ENCODE results near the gene LSR. TPM values are rescaled to one million over a fixed set of nuclear protein-coding genes. Genes with fewer than 3 reads are reported as not detected.

The LSR gene
- total RNA-seq (2021; ENCODE audit: unreplicated experiment) (64.7 TPM), Bru-seq, nascent RNA (percentile 68 among the genes with signal in this experiment), BruChase-seq, experiment 1, labeled RNA remaining after a 2-hour chase (percentile 66 among the genes with signal in this experiment), BruChase-seq, experiment 2, labeled RNA remaining after a 6-hour chase (percentile 75 among the genes with signal in this experiment)
- 124 TPM for polyA plus RNA-seq (2012; ENCODE audit: insufficient read length)
- long read RNA-seq, transcript LSR-202 (9 exons, 2,105 nt), result major isoform, 71 of 182 reads
- long read RNA-seq, transcript LSR-203 (8 exons, 1,963 nt), result minor isoform, 18 of 182 reads
- long read RNA-seq, transcript LSR-214 (10 exons, 2,274 nt), result minor isoform, 13 of 182 reads
- long read RNA-seq, transcript LSR-212 (9 exons, 2,480 nt), result minor isoform, 6 of 182 reads
- long read RNA-seq, partial matches to known transcripts, result 43 of 182 reads
- long read RNA-seq, other reads (novel, unspliced or antisense), result 29 of 182 reads

DNA sequence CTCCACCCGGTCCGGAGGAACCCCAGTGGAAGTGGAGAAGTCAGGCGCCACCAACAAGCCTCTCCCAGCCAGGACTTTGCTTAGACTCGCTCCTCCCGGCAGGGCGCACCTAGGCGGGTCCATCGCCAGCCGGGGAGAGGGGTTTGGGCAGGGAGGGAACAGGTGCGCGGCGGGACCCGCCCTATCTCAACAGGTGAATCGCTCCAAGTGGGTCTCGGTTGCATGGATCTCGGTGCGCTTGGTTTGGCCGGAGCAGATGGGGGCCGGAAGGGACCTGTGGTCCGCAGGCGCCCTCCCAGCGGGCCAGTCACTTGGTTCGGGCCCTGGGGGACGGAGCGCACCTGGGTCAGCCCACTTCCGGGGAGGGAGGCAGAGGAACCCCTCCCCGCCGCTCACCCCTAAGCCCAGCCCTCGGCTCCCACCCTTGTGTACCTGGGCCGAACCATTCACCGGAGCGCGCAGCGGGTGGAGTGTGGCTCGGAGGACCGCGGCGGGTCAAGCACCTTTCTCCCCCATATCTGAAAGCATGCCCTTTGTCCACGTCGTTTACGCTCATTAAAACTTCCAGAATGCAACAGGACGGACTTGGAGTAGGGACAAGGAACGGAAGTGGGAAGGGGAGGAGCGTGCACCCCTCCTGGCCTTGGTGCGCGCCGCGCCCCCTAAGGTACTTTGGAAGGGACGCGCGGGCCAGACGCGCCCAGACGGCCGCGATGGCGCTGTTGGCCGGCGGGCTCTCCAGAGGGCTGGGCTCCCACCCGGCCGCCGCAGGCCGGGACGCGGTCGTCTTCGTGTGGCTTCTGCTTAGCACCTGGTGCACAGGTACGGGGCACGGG, at the start of gene LSR:
Gene LSR (plus strand): TSS at position 693 of the 836 bp plus-strand sequence. CDS start 21 bp downstream, at position 714.
- CTCF ChIA-PET, result no interaction called here
- Histone ChIP-seq H3K27ac (ENCODE audit: low read length) (peak within 1 kb of the TSS; percentile 85), H3K36me3 (ENCODE audit: control insufficient read depth, insufficient read depth, low read length) (no peaks in the 10 kb centered on the region; the same call in 1 of the 2 replicates), H3K9me3 (ENCODE audit: control insufficient read depth, insufficient read depth, low read depth, low read length) (no peaks in the 10 kb centered on the region; the same call in 1 of the 2 replicates), H3K4me1 (ENCODE audit: control insufficient read depth, insufficient read depth, low read length) (peaks cover 4% of the 10 kb centered on the region; the same call in 1 of the 2 replicates), H3K27me3 (ENCODE audit: control insufficient read depth, insufficient read depth, low read length) (peaks cover 18% of the 10 kb centered on the region), H3K4me3 (ENCODE audit: low read depth in 2 of 2, low read length in 2 of 2) (peak within 1 kb of the TSS; percentile 73 to 78)
- ATAC-seq (peak; percentile 92), DNase-seq (ENCODE audit: low read depth, low spot score) (peak; percentile 43)
- intact Hi-C loops (cut with micrococcal nuclease; ENCODE audit: unreplicated experiment), result no loop called here
- no TSS peak for BruUV-seq (replicated peaks)
- in situ Hi-C loops (cut with HindIII; ENCODE audit: low pct_unique_long_range_greater_than_20kb, low sequenced_read_pairs), result no loop called here
- TF ChIP-seq CTCF (IDR thresholded peaks at IDR 0.05) (no peak), POLR2AphosphoS5 (IDR thresholded peaks at IDR 0.05; ENCODE audit: low read depth, low read length) (peak; percentile 80), SIN3A (IDR thresholded peaks at IDR 0.05; ENCODE audit: borderline replicate concordance, insufficient read depth, low read depth, low read length) (0 out of 2 replicates have a peak, but pooled peaks have one; percentile 68), TCF7L2 (IDR thresholded peaks at IDR 0.05; ENCODE audit: low read depth, low read length) (0 out of 2 replicates have a peak, but pooled peaks have one; percentile 3)
- TF ChIP-seq, protein P1, sequence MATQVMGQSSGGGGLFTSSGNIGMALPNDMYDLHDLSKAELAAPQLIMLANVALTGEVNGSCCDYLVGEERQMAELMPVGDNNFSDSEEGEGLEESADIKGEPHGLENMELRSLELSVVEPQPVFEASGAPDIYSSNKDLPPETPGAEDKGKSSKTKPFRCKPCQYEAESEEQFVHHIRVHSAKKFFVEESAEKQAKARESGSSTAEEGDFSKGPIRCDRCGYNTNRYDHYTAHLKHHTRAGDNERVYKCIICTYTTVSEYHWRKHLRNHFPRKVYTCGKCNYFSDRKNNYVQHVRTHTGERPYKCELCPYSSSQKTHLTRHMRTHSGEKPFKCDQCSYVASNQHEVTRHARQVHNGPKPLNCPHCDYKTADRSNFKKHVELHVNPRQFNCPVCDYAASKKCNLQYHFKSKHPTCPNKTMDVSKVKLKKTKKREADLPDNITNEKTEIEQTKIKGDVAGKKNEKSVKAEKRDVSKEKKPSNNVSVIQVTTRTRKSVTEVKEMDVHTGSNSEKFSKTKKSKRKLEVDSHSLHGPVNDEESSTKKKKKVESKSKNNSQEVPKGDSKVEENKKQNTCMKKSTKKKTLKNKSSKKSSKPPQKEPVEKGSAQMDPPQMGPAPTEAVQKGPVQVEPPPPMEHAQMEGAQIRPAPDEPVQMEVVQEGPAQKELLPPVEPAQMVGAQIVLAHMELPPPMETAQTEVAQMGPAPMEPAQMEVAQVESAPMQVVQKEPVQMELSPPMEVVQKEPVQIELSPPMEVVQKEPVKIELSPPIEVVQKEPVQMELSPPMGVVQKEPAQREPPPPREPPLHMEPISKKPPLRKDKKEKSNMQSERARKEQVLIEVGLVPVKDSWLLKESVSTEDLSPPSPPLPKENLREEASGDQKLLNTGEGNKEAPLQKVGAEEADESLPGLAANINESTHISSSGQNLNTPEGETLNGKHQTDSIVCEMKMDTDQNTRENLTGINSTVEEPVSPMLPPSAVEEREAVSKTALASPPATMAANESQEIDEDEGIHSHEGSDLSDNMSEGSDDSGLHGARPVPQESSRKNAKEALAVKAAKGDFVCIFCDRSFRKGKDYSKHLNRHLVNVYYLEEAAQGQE (IDR thresholded peaks at IDR 0.05; ENCODE audit: insufficient read depth in 1 of 2, low read depth in 2 of 2, low read length in 1 of 2), result 0 out of 4 replicates have a peak, but pooled peaks of 1 of the 2 experiments have one; percentile 41
- POLR2A ChIA-PET, result no interaction called here

GRCh38 chr19:35199481-35199880, 49.3 kb upstream of the LSR start:
- BruUV-seq (replicated peaks), result no TSS peak
- Histone ChIP-seq H3K27me3 (ENCODE audit: control insufficient read depth, insufficient read depth, low read length) (peaks cover 15% of the 10 kb centered on the region), H3K4me3 (ENCODE audit: low read depth in 2 of 2, low read length in 2 of 2) (no peak overlapping the region), H3K27ac (ENCODE audit: low read length) (no peak overlapping the region), H3K9me3 (ENCODE audit: control insufficient read depth, insufficient read depth, low read depth, low read length) (no peaks in the 10 kb centered on the region), H3K4me1 (ENCODE audit: control insufficient read depth, insufficient read depth, low read length) (no peaks in the 10 kb centered on the region), H3K36me3 (ENCODE audit: control insufficient read depth, insufficient read depth, low read length) (no peaks in the 10 kb centered on the region)
- intact Hi-C loops (cut with micrococcal nuclease; ENCODE audit: unreplicated experiment), result no loop called here
- DNase-seq (ENCODE audit: low read depth, low spot score) (no peak), ATAC-seq (no peak)
- CTCF ChIA-PET, result interaction anchor here (0.6 kb wide), 1 partner anchor 132 kb away, joined by 6 read pairs; no protein-coding TSS in a partner anchor
- in situ Hi-C loops (cut with HindIII; ENCODE audit: low pct_unique_long_range_greater_than_20kb, low sequenced_read_pairs), result no loop called here
- TF ChIP-seq POLR2AphosphoS5 (IDR thresholded peaks at IDR 0.05; ENCODE audit: low read depth, low read length) (no peak), CTCF (IDR thresholded peaks at IDR 0.05) (no peak), TCF7L2 (IDR thresholded peaks at IDR 0.05; ENCODE audit: low read depth, low read length) (no peak), SIN3A (IDR thresholded peaks at IDR 0.05; ENCODE audit: borderline replicate concordance, insufficient read depth, low read depth, low read length) (no peak)
- TF ChIP-seq, protein P1 (IDR thresholded peaks at IDR 0.05; ENCODE audit: insufficient read depth in 1 of 2, low read depth in 2 of 2, low read length in 1 of 2), result no peak
- POLR2A ChIA-PET, result interaction anchor here (0.6 kb wide), 1 partner anchor 12 kb away, joined by 4 read pairs; no protein-coding TSS in a partner anchor

Measured in Panc1 (cell line).